ENCODE data around the gene NEDD4. TPM values are rescaled to one million over a fixed set of nuclear protein-coding genes. Genes with fewer than 3 reads are reported as not detected.

The NEDD4 gene
- total RNA-seq, 4 donors from 2014 or later: 19.2 to 35.1 (median 23.1) TPM

DNA sequence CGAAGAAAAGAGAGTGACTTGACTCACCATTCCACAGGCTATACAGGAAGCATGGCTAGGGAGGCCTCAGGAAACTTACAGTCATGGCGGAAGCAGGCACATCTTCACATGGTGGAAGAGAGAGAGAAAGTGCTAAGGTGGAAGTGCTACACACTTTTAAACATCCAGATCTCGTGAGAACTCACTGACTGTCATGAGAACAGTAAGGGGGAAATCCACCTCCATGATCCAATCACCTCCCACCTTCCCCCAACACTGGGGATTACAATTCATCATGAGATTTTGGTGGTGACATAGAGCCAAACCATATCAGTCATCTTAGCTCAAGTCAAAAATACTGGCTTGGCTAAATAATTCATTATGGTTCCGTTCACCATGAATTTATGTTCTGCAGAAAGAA is 45.3 kb upstream of the NEDD4 start:
- Histone ChIP-seq H3K4me3 (no peak overlapping the region), H3K27me3 (no peaks in the 10 kb centered on the region), H3K4me1 (peaks cover 10 to 12% (median 12%) of the 10 kb centered on the region in 4 donors), H3K36me3 (no peaks in the 10 kb centered on the region), H3K27ac (replicated peaks in 1 of 4) (no peak overlapping the region), H3K9me3 (no peaks in the 10 kb centered on the region)
- TF ChIP-seq, protein P1, sequence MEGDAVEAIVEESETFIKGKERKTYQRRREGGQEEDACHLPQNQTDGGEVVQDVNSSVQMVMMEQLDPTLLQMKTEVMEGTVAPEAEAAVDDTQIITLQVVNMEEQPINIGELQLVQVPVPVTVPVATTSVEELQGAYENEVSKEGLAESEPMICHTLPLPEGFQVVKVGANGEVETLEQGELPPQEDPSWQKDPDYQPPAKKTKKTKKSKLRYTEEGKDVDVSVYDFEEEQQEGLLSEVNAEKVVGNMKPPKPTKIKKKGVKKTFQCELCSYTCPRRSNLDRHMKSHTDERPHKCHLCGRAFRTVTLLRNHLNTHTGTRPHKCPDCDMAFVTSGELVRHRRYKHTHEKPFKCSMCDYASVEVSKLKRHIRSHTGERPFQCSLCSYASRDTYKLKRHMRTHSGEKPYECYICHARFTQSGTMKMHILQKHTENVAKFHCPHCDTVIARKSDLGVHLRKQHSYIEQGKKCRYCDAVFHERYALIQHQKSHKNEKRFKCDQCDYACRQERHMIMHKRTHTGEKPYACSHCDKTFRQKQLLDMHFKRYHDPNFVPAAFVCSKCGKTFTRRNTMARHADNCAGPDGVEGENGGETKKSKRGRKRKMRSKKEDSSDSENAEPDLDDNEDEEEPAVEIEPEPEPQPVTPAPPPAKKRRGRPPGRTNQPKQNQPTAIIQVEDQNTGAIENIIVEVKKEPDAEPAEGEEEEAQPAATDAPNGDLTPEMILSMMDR (IDR thresholded peaks at IDR 0.05): no peak
- TF ChIP-seq POLR2A (IDR thresholded peaks at IDR 0.05; ENCODE audit: low read depth) (no peak), EP300 (IDR thresholded peaks at IDR 0.05) (no peak), POLR2AphosphoS5 (IDR thresholded peaks at IDR 0.05) (no peak)
- 89% methylated on average over 4 of the region's 4 CpGs for WGBS
- intact Hi-C loops (cut with DNase I): no loop called here
- DNase-seq (ENCODE audit: extremely low spot score): peak; percentile 12

DNA sequence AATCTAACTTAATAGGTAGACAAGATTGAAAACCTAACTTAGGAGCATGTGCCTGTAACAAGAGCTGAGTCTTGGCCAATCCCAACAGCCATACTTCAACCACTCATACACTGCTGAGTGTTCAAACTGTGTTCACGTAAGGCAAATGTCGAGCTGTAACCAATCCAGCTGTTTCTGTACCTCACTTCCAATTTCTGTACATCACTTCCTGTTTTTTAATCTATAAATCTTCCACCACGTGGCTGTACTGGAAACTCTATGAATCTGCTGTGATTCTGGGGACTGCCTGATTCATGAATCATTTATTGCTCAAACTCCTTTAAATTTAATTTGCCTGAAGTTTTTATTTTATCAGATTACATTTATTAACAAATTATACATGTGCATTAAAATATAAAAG is 44.6 kb upstream of the NEDD4 start:
- H3K9me3 ChIP-seq: no peaks in the 10 kb centered on the region
- WGBS: 69% methylated on average over 3 of the region's 3 CpGs

DNA sequence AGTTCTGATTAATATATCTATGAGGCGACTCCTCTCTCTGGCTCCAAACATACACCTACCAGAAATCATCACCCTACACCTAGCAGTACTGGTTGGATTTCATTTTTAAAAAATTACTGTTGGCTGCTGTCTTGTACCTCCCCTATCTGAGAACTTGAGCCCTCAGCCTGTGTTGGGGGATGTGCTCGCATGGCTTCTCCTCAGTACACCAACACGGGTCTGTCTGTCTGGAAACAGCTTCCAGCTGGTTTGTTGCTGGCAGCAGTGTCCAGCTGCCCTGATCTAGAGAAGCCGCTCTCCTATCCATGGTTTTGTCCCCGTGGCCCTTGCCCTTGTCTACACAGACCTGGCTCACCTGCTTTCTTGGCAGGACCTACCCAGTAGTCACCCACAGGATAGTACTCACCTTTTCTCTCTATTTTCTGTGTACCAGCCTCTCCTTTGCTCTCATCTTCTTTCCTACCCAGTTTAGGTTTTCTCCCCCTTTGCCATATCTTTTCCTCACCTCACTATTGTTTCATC is 43.2 kb upstream of the NEDD4 start:
- Histone ChIP-seq H3K4me3 (no peak overlapping the region), H3K27me3 (no peaks in the 10 kb centered on the region), H3K27ac (replicated peaks in 1 of 4) (no peak overlapping the region), H3K4me1 (peaks cover 10 to 12% (median 12%) of the 10 kb centered on the region in 4 donors), H3K36me3 (no peaks in the 10 kb centered on the region), H3K9me3 (no peaks in the 10 kb centered on the region)
- TF ChIP-seq, protein P1 (IDR thresholded peaks at IDR 0.05): no peak
- no peak for TF ChIP-seq POLR2A (IDR thresholded peaks at IDR 0.05; ENCODE audit: low read depth)
- TF ChIP-seq EP300 (IDR thresholded peaks at IDR 0.05): no peak
- no peak for TF ChIP-seq POLR2AphosphoS5 (IDR thresholded peaks at IDR 0.05)
- WGBS: 74% methylated on average over 5 of the region's 5 CpGs
- DNase-seq (ENCODE audit: extremely low spot score): peak; percentile 45
- intact Hi-C loops (cut with DNase I): no loop called here

More for the DNA sequence above, 44.6 kb upstream of the NEDD4 start:
- no peak overlapping the region for H3K4me3 ChIP-seq
- no peak for TF ChIP-seq POLR2A (IDR thresholded peaks at IDR 0.05; ENCODE audit: low read depth)
- TF ChIP-seq, protein P1 (IDR thresholded peaks at IDR 0.05): no peak
- TF ChIP-seq POLR2AphosphoS5 (IDR thresholded peaks at IDR 0.05): no peak
- no peak for TF ChIP-seq EP300 (IDR thresholded peaks at IDR 0.05)
- no peak for DNase-seq (ENCODE audit: extremely low spot score)
- intact Hi-C loops (cut with DNase I): no loop called here
- H3K36me3 ChIP-seq: no peaks in the 10 kb centered on the region
- H3K27ac ChIP-seq (replicated peaks in 1 of 4): no peak overlapping the region
- H3K4me1 ChIP-seq: peaks cover 10 to 12% (median 12%) of the 10 kb centered on the region in 4 donors
- no peaks in the 10 kb centered on the region for H3K27me3 ChIP-seq

DNA sequence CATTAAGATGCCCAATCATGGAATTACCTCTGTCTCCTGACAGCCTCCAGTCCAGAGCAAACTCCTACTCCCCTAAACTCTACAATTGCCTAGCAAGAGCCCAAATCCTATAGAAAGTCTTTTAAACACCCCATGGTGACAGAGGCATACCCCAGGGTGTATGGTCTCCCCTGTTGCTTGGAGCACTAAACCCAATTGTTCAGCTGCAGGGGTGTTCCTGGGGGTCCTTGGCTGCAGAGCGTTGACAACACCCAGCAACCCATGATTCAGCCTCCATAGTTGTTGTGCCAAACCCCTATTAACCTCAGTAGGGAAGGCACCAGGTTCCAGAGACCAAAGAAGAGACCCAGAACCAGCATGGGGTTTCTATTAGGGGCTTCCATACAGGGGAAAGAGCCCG is 41.8 kb upstream of the NEDD4 start:
- Histone ChIP-seq H3K27ac (replicated peaks in 1 of 4) (no peak overlapping the region), H3K36me3 (no peaks in the 10 kb centered on the region), H3K27me3 (no peaks in the 10 kb centered on the region), H3K4me3 (no peak overlapping the region), H3K9me3 (no peaks in the 10 kb centered on the region), H3K4me1 (peaks cover 4 to 5% (median 4%) of the 10 kb centered on the region in 4 donors)
- TF ChIP-seq POLR2AphosphoS5 (IDR thresholded peaks at IDR 0.05): no peak
- TF ChIP-seq, protein P1 (IDR thresholded peaks at IDR 0.05): no peak
- no peak for TF ChIP-seq POLR2A (IDR thresholded peaks at IDR 0.05; ENCODE audit: low read depth)
- TF ChIP-seq EP300 (IDR thresholded peaks at IDR 0.05): no peak
- intact Hi-C loops (cut with DNase I): no loop called here
- DNase-seq (ENCODE audit: extremely low spot score): peak; percentile 70
- 100% methylated on average over 2 of the region's 2 CpGs for WGBS

DNA sequence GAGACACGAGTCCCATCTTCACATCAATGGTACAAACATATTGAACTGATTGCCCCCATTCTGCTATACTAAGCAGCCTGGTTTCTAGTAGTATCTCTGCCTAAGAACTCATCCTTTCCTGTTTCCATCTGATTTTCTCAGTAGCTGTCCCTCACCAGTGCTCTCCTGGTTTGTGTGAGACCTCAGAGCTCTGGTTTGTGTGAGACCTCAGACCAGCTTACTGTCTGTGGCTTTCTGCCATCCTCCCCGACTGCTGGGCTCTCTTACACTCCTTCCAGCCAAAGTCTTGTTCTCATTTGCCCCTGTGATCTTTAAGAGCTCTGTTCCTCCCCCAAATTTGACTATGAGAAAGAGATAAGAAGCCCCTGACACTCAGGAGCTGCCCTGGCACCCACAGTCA is 41.1 kb upstream of the NEDD4 start:
- intact Hi-C loops (cut with DNase I): no loop called here
- 74% methylated on average over 2 of the region's 2 CpGs for WGBS
- TF ChIP-seq EP300 (IDR thresholded peaks at IDR 0.05): no peak
- TF ChIP-seq, protein P1 (IDR thresholded peaks at IDR 0.05): no peak
- TF ChIP-seq POLR2AphosphoS5 (IDR thresholded peaks at IDR 0.05): no peak
- no peak for TF ChIP-seq POLR2A (IDR thresholded peaks at IDR 0.05; ENCODE audit: low read depth)
- no peaks in the 10 kb centered on the region for H3K4me1 ChIP-seq
- H3K4me3 ChIP-seq: no peak overlapping the region
- DNase-seq (ENCODE audit: extremely low spot score): peak; percentile 72
- H3K9me3 ChIP-seq: no peaks in the 10 kb centered on the region
- H3K27me3 ChIP-seq: no peaks in the 10 kb centered on the region
- H3K27ac ChIP-seq (replicated peaks in 1 of 4): no peak overlapping the region
- no peaks in the 10 kb centered on the region for H3K36me3 ChIP-seq

Data from esophagus muscularis mucosa (tissue), 4 donors.